IPS DF 19.7 (cell line): ENCODE results near the gene ZBTB4.
"Not testable (repeated sequence)": the region's sequence is repeated elsewhere in the genome, so short reads cannot be mapped to it uniquely, and the experiment has no call there.

Experiments used
- DNase-seq: peaks from one replicate; pipeline ENCODE4 v3.0.0-alpha.2; 2013; ENCODE audit warnings: low read depth, low spot score

The ZBTB4 gene

DNA sequence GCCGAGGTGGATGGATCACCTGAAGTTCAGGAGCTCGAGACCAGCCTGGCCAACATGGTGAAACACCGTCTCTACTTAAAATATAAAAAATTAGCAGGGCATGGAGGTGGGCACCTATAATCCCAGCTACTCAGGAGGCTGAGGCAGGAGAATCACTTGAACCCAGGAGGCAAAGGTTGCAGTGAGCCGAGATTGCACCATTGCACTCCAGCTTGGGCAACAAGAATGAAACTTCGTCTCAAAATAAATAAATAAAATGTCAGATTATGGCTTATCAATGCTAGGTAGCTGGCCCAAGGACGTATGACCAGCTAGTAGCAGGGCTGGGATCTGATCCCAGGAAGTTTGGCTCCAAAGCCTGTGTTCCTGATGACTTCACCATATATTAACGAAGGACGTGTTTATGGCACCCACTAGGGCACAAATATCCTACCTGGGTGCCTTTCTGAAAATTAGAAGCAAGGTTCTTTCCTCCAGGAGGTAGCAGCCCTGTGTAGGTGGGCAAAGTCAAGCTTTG lies 8.9 kb downstream of the ZBTB4 start:
- DNase-seq: not testable (repeated sequence)

DNA sequence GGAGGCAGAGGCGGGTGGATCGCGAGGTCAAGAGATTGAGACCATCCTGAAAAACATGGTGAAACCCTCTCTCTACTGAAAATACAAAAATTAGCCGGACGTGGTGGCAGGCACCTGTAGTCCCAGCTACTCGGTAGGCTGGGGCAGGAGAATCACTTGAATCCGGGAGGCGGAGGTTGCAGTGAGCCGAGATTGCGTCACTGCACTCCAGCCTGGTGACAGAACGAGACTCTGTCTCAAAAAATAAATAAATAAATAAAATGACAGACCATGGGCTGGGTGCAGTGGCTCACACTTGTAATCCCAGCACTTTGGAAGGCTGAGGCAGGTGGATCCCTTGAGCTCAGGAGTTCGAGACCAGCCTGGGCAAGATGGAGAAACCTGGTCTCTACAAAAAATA lies 9.6 kb downstream of the ZBTB4 start:
- not testable (repeated sequence) for DNase-seq

DNA sequence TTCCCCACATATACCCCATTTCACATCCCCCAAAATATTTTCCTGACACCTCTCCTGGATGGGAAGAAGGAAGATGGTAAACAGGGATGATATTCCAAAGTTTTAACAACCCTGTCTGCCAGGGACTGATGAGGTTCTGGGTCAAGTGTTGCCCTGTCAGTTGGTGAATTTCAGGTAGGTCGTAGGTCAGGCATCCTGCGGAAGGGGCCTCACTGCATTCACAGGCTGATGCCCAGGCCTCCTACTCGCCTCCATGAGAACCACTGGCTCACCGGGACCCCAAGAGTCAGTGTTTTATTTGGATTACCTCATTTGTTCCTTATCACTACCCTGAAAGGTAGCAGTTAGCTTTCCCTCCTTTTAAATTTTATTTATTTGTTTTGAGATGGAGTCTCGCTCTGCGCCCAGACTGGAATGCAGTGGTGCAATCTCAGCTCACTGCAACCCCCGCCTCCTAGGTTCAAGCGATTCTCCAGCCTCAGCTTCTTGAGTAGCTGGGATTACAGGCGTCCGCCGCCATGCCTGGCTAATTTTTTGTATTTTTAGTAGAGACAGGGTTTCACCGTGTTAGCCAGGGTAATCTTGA lies 10.5 kb downstream of the ZBTB4 start:
- no peak for DNase-seq

DNA sequence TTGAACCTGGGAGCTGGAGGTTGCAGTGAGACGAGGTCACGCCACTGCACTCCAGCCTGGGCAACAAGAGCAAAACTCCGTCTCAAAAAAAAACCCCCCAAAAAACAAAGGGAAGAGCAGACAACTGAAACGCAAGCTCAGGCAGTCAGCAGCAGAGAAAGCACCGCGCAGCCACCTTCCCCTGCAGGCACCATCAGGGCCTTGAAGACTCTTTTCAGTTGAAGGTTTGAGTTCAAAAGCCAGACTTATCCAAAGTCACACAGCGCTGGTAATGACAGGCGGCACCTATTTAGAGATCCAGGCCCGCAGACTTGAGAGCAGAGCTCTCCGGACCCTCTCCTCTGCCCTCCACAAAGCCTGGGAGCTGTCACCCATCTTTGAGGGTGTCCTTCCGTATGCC lies 11.1 kb downstream of the ZBTB4 start:
- no peak for DNase-seq

DNA sequence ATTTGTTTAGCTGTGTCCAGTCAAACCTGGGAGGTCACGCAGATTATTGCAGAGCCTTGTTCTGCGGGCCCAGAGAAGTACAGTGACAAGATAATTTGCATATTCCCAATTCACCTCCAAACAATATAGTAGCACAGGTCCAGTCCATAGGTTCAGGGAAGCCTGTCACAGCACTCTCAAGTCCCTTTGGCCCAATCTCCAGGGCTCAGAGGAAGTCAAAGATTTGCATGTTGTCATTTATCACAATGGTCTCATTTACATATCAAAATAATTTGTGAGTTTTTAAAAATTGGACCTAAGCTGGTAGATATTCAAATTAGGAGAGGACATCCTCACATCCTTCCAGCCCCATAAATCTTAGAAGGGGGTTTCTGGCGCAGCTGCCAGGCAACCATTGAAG lies 11.9 kb downstream of the ZBTB4 start:
- DNase-seq: no peak

DNA sequence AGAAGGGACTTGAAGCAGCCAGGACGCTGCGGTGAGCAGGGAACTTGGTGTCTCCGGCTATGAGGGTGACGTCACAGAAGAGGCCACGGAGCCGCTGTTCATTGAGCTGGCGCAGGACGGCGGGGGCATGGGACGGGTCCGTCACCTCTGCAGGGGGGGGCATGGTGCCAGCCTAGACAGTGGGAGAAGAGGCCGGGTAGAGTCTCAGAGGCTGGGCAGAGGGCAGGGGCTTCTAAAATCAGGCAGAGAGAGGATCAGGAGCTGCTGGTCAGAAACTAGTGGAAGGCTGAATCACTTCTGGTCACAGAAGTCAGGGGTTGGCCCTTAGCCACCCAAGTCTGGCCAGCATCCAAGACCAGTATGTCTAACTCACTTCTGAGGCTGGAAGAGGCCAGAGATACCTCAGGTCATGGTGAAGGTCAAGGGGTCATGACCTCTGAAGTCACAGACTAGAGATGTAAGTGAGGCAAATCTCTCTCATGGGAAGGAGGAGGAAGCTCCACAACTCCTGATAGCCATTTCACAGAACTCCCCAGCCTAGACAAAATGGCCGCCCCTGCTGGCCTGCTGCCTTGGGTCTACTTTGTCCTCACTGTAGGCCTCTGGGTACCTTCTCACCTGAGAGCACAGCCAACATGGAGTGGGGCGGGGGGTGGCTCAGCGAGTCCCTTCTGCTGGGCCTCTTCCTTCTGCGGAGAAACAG lies 12.6 kb downstream of the ZBTB4 start:
- DNase-seq: no peak

DNA sequence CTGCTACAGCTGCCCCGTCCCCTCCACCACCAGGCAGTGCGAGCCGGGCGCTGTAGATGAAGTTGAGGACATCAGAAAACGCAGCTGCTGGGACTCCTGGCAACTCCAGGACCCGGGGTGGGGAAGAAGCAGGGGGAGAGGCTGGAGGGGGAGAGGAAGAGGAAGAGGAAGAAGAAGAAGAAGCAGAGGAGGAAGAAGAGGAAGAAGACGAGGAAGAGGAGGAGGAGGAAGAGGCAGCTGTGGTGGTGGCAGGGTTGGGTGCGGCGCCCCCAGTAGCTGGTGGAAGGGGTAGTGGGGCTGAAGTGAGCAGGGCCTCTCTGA lies 13.2 kb downstream of the ZBTB4 start:
- no peak for DNase-seq

DNA sequence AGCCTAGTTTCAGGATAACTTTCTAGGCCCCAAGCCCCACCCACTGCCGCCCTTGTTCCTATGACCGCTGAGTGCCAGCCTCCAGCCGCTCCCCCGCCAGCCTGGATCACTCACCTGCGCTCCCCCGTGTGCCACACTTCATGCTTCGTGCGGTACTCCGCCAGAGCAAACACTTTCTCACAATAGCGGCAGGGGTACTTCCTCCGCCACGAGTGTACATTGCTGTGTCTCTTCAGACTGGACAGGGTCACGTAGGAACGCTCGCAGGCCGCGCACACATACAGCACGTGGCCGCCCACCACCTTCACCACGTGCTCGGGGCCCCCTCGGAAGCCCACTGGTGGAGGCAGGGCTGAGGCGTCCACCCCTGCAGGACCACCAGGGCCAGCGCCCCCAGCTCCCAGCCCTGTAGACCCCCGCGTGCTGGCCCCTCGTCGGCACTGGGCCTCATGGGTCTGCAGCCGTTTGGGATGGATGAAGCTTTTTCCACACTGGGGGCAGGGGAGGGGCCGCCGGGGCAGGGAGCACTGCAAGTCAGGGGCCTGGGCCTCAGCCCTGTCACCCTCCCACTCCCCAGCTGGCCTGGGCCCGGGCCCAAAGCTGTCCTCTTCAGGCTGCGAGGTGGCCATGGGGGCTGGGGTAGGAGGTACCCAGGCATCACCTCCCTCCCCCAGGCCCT lies 13.7 kb downstream of the ZBTB4 start:
- no peak for DNase-seq

DNA sequence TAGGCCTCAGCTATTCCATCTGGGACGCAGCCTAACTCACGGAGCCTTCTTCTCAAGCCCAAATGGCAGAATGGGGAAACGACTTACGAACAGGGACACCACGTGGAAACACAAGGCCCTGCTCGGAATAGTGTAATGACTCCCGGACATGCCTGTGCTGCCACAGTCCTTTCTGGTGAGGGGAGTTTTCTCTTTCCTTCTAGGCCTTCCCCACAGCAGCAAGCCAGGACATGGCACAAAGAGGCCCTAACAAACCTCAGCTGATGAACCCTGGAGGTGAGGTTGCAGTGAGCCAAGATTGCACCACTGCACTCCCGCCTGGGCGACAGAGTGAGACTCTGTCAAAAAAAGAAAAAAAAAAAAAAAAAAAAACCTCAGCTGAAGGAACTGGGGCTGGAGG lies 15.3 kb downstream of the ZBTB4 start:
- DNase-seq: no peak

DNA sequence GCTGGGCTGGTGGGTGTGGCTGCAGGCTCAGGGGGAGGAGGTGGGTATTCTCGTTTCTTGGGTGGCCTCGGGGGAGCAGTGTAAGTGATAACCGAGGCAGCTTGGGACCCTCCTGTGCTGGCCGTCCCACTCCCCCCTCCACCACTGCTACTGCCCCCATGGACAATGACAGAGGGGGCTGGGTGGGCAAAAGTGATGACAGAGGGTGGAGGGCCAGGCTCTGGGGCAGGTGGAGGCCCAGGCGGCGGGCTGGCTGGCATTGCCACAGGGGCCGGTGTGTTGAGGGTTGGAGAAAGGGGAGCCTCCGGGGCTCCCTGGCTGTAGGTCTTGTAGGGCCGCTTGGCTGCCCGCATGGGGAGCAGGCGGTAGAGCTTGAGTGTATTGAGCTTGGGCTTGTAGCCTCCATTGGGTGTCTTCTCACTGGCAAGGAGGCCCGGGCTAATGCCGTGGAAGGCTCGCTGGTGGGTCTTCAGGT lies 16.0 kb downstream of the ZBTB4 start:
- DNase-seq: no peak

DNA sequence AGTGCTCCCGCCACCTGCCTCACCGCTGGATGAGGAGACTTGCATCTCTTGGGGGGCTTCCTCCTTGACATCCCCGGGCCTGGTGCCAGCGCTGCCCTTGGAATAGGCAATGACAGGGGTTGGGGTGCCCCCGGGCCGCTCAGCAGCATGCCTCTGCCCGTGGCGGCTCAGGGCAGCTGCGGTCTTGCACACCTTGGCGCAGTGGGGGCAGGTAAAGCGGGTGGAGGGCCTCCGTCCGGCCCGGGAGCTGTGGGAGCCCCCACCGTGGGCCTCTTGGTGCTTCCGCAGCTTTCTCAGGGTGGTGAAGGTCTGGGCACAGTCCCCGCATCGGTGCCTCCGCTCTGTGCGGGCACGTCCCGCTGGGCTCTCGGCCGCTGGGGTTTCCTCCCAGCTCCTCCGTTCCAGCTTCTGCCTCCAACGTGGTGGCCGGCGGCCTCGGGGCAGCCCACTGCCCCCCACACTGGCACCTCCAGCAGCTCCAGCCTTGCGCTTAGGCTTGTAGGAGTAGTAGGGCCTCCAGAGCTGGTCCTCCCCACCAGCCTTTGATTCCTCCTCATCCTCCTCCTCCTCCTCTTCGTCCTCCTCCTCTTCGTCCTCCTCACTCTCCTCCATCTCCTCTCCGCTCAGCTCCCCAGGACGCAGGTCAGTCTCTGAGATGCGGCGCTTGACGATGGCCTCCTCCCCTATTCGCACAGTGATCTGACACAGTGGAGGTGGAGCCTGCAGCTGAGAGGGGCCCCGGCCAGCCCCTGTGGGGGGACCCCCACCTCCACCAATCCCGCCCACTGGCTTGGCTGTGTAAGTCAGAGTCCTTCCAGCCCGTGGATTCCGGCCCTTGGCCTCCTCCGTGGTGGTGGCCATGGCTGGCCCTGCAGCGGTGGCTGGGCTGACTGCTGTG lies 16.7 kb downstream of the ZBTB4 start:
- no peak for DNase-seq

DNA sequence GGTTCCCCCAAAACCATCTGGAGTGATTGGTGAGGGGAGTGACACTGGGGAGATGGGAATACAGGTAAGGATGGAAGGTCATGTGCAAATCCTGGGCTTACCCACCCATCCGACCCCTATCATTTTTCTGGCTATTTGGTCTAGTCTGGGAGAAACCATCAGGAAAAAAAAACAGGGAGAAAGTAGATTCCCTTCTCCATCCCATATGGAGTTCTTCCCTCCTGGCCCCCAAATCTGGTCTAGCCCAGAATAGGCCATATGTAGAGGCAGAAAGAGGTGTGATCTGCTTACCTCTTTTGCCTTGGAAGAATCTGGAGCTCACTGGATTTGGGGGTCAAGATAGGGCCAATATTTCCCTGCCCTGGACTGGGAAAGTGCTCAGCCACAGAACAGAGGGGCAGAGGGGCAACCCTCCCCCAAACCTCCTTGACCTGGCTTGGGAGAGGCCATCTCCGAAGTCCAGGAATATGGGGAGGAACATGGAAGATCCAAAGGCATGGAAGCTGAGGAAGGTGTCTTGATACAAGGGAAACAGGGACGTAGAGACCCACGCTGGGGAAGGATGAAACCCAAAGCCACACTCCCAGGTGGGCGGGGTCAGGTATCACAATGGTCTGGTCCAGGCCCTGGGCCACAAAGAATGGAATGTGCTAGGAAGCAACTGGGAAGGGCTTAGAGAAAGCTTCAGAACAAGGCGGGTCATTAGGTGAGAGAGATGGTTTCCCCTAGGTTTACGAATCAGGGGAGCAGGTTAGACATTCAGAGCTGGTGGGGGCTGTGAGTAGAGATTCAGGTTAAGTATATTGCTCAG lies 18.4 kb downstream of the ZBTB4 start:
- DNase-seq: no peak

DNA sequence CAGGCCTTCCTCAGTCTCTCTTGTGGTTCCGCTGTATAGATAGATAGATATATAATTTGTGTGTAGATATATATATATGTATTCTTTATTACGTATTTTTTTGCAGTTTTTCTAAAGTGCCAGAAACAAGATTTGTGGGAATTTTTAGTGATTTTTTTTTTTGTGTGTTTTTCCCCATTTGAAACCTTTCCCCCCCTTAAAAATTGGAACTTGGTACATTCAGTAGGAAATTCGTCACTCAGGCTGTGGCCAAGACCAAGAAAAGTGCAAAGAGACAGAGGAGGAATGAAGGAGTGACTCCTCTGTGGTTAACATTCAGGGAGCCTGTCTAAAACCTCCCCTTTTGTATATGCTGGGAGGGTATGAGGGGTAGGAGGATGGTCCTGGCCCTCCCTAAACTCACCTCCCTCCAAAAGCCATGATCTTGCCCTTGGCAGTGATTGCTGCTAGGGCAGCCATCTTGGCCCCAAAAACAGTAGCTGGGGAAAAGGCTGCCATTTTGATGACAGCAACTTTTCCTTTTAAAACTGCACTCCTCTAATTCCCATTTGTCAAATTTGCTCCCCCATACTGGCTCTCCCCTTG lies 19.4 kb downstream of the ZBTB4 start:
- no peak for DNase-seq

DNA sequence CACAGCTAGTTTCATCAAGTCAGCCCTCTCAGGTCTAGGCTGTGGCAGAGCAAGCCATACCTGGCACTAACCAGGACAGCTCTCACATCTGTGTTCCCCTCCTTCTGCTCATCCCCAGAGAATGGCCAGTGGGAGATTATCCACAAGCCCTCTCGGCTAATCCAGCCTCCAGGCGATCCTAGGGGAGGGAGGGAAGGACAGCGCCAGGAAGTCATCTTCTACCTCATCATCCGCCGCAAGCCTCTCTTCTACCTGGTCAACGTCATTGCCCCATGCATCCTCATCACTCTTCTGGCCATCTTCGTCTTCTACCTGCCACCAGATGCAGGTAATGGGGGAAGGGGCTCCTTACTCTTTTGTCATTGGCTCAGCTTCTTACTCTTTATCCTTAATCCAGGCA lies 31.0 kb downstream of the ZBTB4 start:
- no peak for DNase-seq

DNA sequence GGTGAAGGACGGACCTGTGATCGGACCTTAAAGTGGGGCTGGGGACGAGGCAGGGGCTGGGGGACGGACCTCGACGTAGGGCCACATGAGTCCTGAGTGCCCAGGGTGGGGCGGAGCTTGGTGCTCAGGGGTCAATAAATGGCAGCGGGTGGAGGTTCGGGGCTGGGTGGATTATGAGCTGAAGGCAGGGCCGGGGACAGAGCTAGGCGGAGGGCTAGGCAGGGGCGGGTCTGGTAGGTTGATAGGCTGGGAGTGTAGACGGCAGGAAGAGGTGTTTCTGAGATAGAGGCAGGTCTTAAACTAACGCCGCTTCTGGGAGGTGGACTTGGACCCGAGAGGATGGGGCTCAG lies 33.8 kb downstream of the ZBTB4 start:
- DNase-seq: no peak

DNA sequence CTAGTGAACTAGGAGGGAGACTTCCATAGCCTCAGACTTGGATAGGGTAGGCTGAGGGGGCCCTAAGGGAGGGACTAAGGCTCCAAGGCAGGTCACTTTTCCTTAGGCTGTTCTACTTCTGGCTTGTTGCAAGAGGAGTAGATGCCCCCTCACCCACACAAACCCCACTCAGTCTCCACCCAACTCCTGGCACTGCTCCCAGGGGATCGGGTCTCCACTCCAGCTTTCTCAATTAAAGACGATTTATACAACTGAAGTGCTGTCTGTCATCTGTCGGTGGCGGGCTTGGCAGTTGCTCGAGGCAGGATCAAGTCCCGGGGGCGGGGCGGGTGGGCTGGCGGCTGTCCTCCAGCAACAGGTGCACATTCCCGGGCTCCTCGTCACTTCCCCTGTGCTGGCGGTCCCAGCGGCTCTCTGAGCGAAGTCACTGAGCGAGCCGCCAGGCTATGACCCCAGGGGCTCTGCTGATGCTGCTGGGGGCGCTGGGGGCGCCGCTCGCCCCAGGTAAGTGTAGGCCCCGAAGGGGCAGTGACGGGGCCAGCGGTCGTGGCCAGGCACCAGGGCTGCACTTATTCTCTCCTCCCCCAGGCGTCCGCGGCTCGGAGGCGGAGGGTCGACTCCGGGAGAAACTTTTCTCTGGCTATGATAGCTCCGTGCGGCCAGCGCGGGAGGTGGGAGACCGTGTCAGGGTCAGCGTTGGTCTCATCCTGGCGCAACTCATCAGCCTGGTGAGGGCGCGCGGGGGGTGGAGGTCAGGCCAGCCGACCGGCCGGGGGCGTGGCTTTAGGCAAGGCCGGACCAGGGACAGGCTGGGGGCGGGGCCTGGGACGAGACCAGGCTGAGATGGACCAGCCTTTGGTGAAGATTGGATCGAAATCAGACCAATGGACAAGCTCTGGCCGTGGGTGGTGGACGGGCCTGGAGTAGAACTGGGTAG lies 34.5 kb downstream of the ZBTB4 start, which contains the start of gene CHRNB1:
TSS of gene CHRNB1 (plus strand) at position 380 of the 937 bp plus-strand sequence. CDS start at position 447, 67 bp downstream.
- DNase-seq: no peak

DNA sequence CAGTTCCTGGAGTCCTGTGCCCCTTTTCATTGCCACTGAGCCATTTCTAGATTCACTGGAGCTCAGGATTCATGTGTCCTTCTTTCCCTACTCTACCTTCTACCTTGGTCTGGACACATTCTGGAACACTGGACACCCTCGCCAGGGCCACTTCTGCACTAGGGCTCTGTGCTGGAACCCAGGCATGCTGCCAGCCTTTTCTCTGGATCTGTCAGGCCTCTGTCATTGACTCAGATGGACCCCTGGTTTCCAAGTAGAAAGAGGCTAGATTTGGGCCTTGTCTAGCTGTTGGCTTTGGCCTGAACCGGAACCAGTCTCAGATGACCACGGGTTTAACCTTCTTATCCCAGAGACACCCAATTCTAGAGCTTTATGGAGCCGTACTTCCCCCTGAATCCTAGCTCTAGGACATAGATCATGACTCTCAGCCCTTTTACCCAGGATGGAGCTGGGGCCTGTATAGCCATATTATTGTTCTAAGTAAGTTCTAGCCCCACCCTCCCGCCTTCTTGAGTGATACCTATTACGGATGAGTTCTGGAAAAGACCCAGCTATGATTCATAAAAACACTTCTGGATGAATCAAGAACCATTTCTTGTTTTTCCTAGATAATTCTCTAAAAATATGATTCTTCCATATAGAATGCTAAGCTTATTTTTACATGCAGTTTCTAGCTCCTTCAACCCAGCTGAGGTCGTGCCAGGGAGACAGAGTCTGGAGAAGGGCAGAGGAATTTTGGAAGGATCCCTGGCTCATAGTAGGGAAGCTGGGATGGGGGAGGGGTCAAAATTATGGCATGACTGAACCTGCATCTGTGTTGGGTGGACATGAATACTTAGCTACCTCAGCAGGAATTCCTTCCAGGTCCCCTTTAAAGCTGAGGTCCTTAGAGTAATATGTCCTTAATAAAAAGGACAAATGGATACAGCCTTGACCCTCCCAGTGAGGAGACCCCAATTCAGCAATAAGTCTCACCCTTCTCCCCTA lies 35.6 kb downstream of the ZBTB4 start:
- no peak for DNase-seq

DNA sequence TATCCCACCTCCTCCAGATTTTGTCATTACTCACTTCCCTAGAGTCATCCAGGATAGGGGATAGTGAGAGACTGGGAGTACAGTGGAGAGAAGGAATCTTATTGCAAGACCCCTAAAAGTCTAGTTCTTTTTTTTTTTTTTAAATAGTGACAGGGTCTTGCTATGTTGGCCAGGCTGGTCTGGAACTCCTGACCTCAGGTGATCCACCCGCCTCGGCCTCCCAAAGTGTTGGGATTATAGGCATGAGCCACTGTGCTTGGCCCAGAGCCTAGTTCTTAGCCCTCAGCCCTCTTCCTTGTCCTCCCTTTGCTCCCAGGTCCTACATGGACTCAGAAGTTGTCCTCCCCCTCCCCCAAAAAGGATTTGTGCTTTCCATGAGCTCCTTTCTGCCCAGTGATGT lies 37.3 kb downstream of the ZBTB4 start:
- DNase-seq: no peak
